Measurements from ENCODE around the gene CKMT1B.
"Not testable (repeated sequence)": the region's sequence is repeated elsewhere in the genome, so short reads cannot be mapped to it uniquely, and the experiment has no call there.

Gene CKMT1B

GRCh38 chr15:43638464-43639204 lies 44.8 kb downstream of the CKMT1B start:
- DNase-seq, result not testable (repeated sequence)
